MM.1S (cell line): ENCODE measurements around the gene WFDC1.

Experiments
- DNase-seq: peaks from one replicate; pipeline ENCODE4 v3.0.0-alpha.2; 2015
- H2AFZ ChIP-seq: fragments of 300-600 bp; sonication (generic); 2 replicates; pipeline ENCODE4 v1.6.0; 2016; ENCODE audit warnings: antibody characterized with exemption, low read length
- H3F3A ChIP-seq: fragments of 300-600 bp; sonication (generic); 2 replicates; pipeline ENCODE4 v1.6.1; 2016; ENCODE audit warnings: mild to moderate bottlenecking, antibody characterized with exemption, low read length, moderate library complexity, mixed read lengths; ENCODE audit not compliant: insufficient read depth
- H3K27ac ChIP-seq: fragments of 300-600 bp; sonication (generic); 2 replicates; pipeline ENCODE4 v1.5.1; 2016; ENCODE audit warnings: mild to moderate bottlenecking, low read length
- H3K27me3 ChIP-seq: fragments of 300-600 bp; sonication (generic); replicated peaks from 2 replicates; pipeline ENCODE4 v1.6.0; 2016; ENCODE audit warnings: low read length; ENCODE audit not compliant: insufficient read depth
- H3K36me3 ChIP-seq: fragments of 300-600 bp; sonication (generic); replicated peaks from 2 replicates; pipeline ENCODE4 v1.6.1; 2016; ENCODE audit warnings: mild to moderate bottlenecking, low read length, mixed read lengths; ENCODE audit not compliant: insufficient read depth
- H3K4me1 ChIP-seq: fragments of 300-600 bp; sonication (generic); 2 replicates; pipeline ENCODE4 v1.6.1; 2016; ENCODE audit warnings: low read length, mixed read lengths
- H3K4me2 ChIP-seq: fragments of 300-600 bp; sonication (generic); 2 replicates; pipeline ENCODE4 v1.6.0; 2016; ENCODE audit warnings: low read depth, low read length
- H3K4me3 ChIP-seq: fragments of 300-600 bp; sonication (generic); 2 replicates; pipeline ENCODE4 v1.5.1; 2016; ENCODE audit warnings: low read length, mixed read lengths
- H3K79me2 ChIP-seq: fragments of 300-600 bp; sonication (generic); 2 replicates; pipeline ENCODE4 v1.6.1; 2016; ENCODE audit warnings: mixed run types, low read length, mixed read lengths
- H3K9ac ChIP-seq: fragments of 300-600 bp; sonication (generic); 2 replicates; pipeline ENCODE4 v1.6.1; 2016; ENCODE audit warnings: low read length, mixed read lengths
- H3K9me2 ChIP-seq: fragments of 300-600 bp; sonication (generic); replicated peaks from 2 replicates; pipeline ENCODE4 v1.6.1; 2016; ENCODE audit warnings: mild to moderate bottlenecking, low read length, mixed read lengths; ENCODE audit not compliant: insufficient read depth
- H3K9me3 ChIP-seq: fragments of 300-600 bp; sonication (generic); replicated peaks from 2 replicates; pipeline ENCODE4 v1.6.1; 2016; ENCODE audit warnings: mild to moderate bottlenecking, low read length, mixed read lengths; ENCODE audit not compliant: insufficient read depth
- H4K20me1 ChIP-seq: fragments of 300-600 bp; sonication (generic); 2 replicates; pipeline ENCODE4 v1.6.1; 2016; ENCODE audit warnings: mild to moderate bottlenecking, low read length, moderate library complexity, mixed read lengths; ENCODE audit not compliant: insufficient read depth
- EZH2 ChIP-seq: fragments of 300-600 bp; sonication (generic); optimal IDR thresholded peaks from 2 replicates; pipeline ENCODE3; 2017; ENCODE audit warnings: low read depth, mild to moderate bottlenecking, antibody characterized with exemption, low read length, mixed read lengths
- EZH2phosphoT487 ChIP-seq: fragments of 300-600 bp; sonication (generic); IDR thresholded peaks from 2 replicates; pipeline ENCODE4 v1.6.1; 2018; ENCODE audit warnings: antibody characterized with exemption, low read length
- TF ChIP-seq, protein P1 (sequence below): fragments of 300-600 bp; sonication (generic); IDR thresholded peaks from 2 replicates; pipeline ENCODE4 v1.5.1; 2016; ENCODE audit warnings: antibody characterized with exemption, low read length, mixed read lengths

Gene WFDC1

DNA sequence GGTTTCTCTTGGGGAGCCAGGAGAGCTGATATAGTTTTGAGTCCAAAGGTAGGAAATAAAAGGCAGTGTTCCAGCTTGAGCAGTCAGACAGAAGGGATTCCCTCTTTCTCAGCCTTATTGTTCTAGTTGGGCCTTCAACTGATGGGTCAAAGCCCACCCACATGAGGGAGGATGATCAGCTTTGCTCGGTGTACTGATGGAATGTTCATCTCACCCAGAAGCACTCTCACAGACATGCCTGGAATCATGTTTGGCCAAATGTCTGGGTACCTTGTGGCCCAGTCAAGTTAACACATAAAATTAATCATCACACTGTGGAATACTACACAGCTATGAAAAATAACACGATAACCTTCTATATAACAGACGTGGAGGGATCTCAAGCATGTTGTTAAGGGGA, 31.7 kb upstream of the WFDC1 start:
- Histone ChIP-seq H3F3A (no peaks in the 10 kb centered on the region), H3K9ac (no peak overlapping the region), H3K4me1 (no peaks in the 10 kb centered on the region), H3K36me3 (no peaks in the 10 kb centered on the region), H3K27me3 (peaks cover 19% of the 10 kb centered on the region; the same call in 1 of the 2 replicates), H2AFZ (no peak overlapping the region), H3K4me2 (no peak overlapping the region), H3K9me3 (no peaks in the 10 kb centered on the region), H4K20me1 (no peaks in the 10 kb centered on the region), H3K27ac (no peak overlapping the region), H3K4me3 (no peak overlapping the region), H3K9me2 (no peaks in the 10 kb centered on the region), H3K79me2 (no peaks in the 10 kb centered on the region)
- TF ChIP-seq, protein P1, sequence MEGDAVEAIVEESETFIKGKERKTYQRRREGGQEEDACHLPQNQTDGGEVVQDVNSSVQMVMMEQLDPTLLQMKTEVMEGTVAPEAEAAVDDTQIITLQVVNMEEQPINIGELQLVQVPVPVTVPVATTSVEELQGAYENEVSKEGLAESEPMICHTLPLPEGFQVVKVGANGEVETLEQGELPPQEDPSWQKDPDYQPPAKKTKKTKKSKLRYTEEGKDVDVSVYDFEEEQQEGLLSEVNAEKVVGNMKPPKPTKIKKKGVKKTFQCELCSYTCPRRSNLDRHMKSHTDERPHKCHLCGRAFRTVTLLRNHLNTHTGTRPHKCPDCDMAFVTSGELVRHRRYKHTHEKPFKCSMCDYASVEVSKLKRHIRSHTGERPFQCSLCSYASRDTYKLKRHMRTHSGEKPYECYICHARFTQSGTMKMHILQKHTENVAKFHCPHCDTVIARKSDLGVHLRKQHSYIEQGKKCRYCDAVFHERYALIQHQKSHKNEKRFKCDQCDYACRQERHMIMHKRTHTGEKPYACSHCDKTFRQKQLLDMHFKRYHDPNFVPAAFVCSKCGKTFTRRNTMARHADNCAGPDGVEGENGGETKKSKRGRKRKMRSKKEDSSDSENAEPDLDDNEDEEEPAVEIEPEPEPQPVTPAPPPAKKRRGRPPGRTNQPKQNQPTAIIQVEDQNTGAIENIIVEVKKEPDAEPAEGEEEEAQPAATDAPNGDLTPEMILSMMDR = no peak
- TF ChIP-seq EZH2phosphoT487 (no peak), EZH2 (no peak)
- no peak for DNase-seq

DNA sequence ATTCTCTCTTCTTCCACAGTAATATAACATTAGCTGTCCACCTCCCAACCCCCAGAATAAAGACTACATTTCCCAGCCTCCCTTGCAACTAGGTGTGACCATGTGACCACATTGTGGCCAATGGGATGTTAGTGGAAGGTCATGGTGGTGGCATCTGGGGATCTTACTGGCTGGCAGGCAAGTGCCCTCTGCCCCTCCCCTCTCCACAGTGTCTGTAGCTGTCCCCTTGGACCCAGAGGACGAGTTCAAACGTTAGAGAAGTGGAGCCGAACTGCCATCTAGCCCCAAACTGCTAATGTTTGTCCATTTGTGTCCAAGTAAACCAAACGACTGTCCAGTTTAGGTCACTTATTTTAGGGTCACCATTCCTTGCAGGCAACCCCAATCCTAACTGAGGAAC, 28.2 kb upstream of the WFDC1 start:
- H3F3A ChIP-seq = no peaks in the 10 kb centered on the region
- peak; percentile 9 for DNase-seq
- no peak overlapping the region for H3K4me2 ChIP-seq
- no peak overlapping the region for H3K9ac ChIP-seq
- no peaks in the 10 kb centered on the region for H3K79me2 ChIP-seq
- no peak overlapping the region for H3K27ac ChIP-seq
- H2AFZ ChIP-seq = no peak overlapping the region
- H3K9me3 ChIP-seq = no peaks in the 10 kb centered on the region
- no peaks in the 10 kb centered on the region for H3K4me1 ChIP-seq
- no peaks in the 10 kb centered on the region for H4K20me1 ChIP-seq
- peaks cover 3% of the 10 kb centered on the region for H3K27me3 ChIP-seq
- no peaks in the 10 kb centered on the region for H3K36me3 ChIP-seq
- H3K9me2 ChIP-seq = no peaks in the 10 kb centered on the region
- no peak overlapping the region for H3K4me3 ChIP-seq
- TF ChIP-seq, protein P1 = no peak
- TF ChIP-seq EZH2phosphoT487 = no peak
- TF ChIP-seq EZH2 = no peak

DNA sequence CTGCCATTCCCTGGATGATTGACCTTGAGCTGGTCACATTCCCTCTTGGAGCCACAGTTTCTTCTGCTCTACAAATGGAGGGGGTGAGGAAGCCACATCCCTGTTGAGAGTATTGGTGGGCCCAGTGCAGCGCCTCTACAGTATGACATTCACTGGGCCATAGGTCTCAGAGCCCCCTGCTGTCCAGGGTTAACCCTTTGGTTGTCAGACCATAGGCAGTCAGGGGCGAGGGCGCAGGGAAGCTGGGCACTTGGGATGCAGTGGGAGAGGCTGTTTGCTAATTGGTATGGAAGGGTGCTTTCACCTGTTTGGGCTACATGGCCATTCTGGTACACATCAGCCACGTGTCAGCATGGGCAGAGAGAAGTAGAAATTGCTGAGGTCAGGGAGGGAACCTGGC, 27.3 kb upstream of the WFDC1 start:
- no peak for TF ChIP-seq EZH2phosphoT487
- TF ChIP-seq EZH2 = no peak
- TF ChIP-seq, protein P1 = no peak

More for the DNA sequence above, 27.3 kb upstream of the WFDC1 start:
- Histone ChIP-seq H3K4me2 (no peak overlapping the region), H3K4me1 (no peaks in the 10 kb centered on the region), H4K20me1 (no peaks in the 10 kb centered on the region), H3K79me2 (no peaks in the 10 kb centered on the region), H3K9me3 (no peaks in the 10 kb centered on the region), H3K4me3 (no peak overlapping the region), H3K27me3 (peaks cover 3% of the 10 kb centered on the region), H3F3A (no peaks in the 10 kb centered on the region), H2AFZ (no peak overlapping the region), H3K9ac (no peak overlapping the region), H3K36me3 (no peaks in the 10 kb centered on the region), H3K27ac (no peak overlapping the region), H3K9me2 (no peaks in the 10 kb centered on the region)
- no peak for DNase-seq
